IPS-11a (cell line): Measurements from ENCODE around the gene ORC5.

Source experiments
- H3K4me3 ChIP-seq: one replicate; pipeline ENCODE4 v1.5.1; 2013; ENCODE audit warnings: low read depth, low read length, control low read depth

The ORC5 gene

GRCh38 chr7:104130726-104131125 lies 77.1 kb downstream of the ORC5 start:
- H3K4me3 ChIP-seq: no peak overlapping the region

GRCh38 chr7:104127204-104127603 lies 80.6 kb downstream of the ORC5 start:
- H3K4me3 ChIP-seq: no peak overlapping the region

GRCh38 chr7:104126411-104126841 lies 81.4 kb downstream of the ORC5 start:
- H3K4me3 ChIP-seq: no peak overlapping the region

- H3K4me3 ChIP-seq: no peak overlapping the region
These were observed 82.8 kb downstream of the ORC5 start for GRCh38 chr7:104124893-104125477.

- no peak overlapping the region for H3K4me3 ChIP-seq
These were observed 83.3 kb downstream of the ORC5 start for GRCh38 chr7:104124469-104124868.

GRCh38 chr7:104123786-104124185 lies 84.0 kb downstream of the ORC5 start:
- H3K4me3 ChIP-seq: no peak overlapping the region

- H3K4me3 ChIP-seq: no peak overlapping the region
These were observed 94.0 kb downstream of the ORC5 start for GRCh38 chr7:104113788-104114187.

GRCh38 chr7:104112623-104113022 lies 95.2 kb downstream of the ORC5 start:
- H3K4me3 ChIP-seq: no peak overlapping the region

- no peak overlapping the region for H3K4me3 ChIP-seq
These were observed 96.5 kb downstream of the ORC5 start for GRCh38 chr7:104111271-104111670.

GRCh38 chr7:104106108-104106905 lies 101.5 kb downstream of the ORC5 start:
- H3K4me3 ChIP-seq: no peak overlapping the region

- no peak overlapping the region for H3K4me3 ChIP-seq
These were observed 108.9 kb downstream of the ORC5 start for GRCh38 chr7:104098890-104099289.

GRCh38 chr7:104096683-104097082 lies 111.1 kb downstream of the ORC5 start:
- no peak overlapping the region for H3K4me3 ChIP-seq

- H3K4me3 ChIP-seq: no peak overlapping the region
These were observed 114.7 kb downstream of the ORC5 start for GRCh38 chr7:104093127-104093526.

- H3K4me3 ChIP-seq: no peak overlapping the region
These were observed 116.6 kb downstream of the ORC5 start for GRCh38 chr7:104091242-104091641.

GRCh38 chr7:104089612-104090011 lies 118.2 kb downstream of the ORC5 start:
- H3K4me3 ChIP-seq: no peak overlapping the region

GRCh38 chr7:104089061-104089460 lies 118.8 kb downstream of the ORC5 start:
- H3K4me3 ChIP-seq: no peak overlapping the region
